Fibroblast of villous mesenchyme (primary cell): ENCODE measurements around the gene SHROOM3. TPM values are rescaled to one million over a fixed set of nuclear protein-coding genes. Genes with fewer than 3 reads are reported as not detected.

Experiments
- DNase-seq: peaks from one replicate; pipeline ENCODE4 v3.0.0-alpha.2; 2010; ENCODE audit warnings: low read depth
- H3K4me3 ChIP-seq: 2 replicates; pipeline ENCODE4 v1.5.1; 2011; ENCODE audit warnings: low read depth, mild to moderate bottlenecking, low read length
- total RNA-seq: library from RNA; depleted of rRNA; stranded (reverse); fragments of >200 nt; gene quantifications from 2 replicates; pipeline ENCODE4 v1.2.3, GENCODE V29; 2012
- TF ChIP-seq, protein P1 (sequence below): IDR thresholded peaks from 2 replicates; pipeline ENCODE4 v1.5.1; 2012; ENCODE audit warnings: low read depth, mild to moderate bottlenecking, low read length; ENCODE audit not compliant: insufficient read depth

Gene SHROOM3
- total RNA-seq, 1 donor = 27.6 TPM

- DNase-seq = peak; percentile 86
- no peak overlapping the region for H3K4me3 ChIP-seq
- TF ChIP-seq, protein P1, sequence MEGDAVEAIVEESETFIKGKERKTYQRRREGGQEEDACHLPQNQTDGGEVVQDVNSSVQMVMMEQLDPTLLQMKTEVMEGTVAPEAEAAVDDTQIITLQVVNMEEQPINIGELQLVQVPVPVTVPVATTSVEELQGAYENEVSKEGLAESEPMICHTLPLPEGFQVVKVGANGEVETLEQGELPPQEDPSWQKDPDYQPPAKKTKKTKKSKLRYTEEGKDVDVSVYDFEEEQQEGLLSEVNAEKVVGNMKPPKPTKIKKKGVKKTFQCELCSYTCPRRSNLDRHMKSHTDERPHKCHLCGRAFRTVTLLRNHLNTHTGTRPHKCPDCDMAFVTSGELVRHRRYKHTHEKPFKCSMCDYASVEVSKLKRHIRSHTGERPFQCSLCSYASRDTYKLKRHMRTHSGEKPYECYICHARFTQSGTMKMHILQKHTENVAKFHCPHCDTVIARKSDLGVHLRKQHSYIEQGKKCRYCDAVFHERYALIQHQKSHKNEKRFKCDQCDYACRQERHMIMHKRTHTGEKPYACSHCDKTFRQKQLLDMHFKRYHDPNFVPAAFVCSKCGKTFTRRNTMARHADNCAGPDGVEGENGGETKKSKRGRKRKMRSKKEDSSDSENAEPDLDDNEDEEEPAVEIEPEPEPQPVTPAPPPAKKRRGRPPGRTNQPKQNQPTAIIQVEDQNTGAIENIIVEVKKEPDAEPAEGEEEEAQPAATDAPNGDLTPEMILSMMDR = no peak
These were observed 330.6 kb downstream of the SHROOM3 start for GRCh38 chr4:76765473-76766183.

DNA sequence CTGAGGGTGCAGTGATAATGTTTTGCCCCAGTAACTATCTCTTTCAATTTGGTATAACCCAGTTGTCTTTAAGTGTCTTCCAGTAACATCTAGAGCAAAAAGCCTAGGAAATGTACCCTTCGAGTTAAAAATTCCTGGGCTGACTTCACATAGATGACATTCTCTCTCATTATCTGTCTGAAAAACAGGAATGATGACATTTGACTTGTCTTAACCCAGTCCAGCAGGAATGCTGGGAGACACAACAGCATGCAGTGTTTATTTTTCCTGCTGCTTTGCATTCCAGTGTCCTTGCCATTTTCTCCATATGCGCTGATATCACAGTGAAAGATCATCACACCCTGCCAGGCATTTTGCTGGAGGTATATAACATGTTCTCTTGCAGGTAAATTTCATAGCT, 333.0 kb downstream of the SHROOM3 start:
- H3K4me3 ChIP-seq = no peak overlapping the region
- peak; percentile 77 for DNase-seq
- TF ChIP-seq, protein P1 = no peak

- DNase-seq = peak; percentile 83
- TF ChIP-seq, protein P1 = no peak
- no peak overlapping the region for H3K4me3 ChIP-seq
These were observed 337.6 kb downstream of the SHROOM3 start for GRCh38 chr4:76772498-76773106.

GRCh38 chr4:76773766-76774165, 338.7 kb downstream of the SHROOM3 start:
- TF ChIP-seq, protein P1 = no peak
- H3K4me3 ChIP-seq = no peak overlapping the region
- no peak for DNase-seq

GRCh38 chr4:76779740-76780459, 344.9 kb downstream of the SHROOM3 start:
- TF ChIP-seq, protein P1 = no peak
- H3K4me3 ChIP-seq = no peak overlapping the region
- peak; percentile 73 for DNase-seq

DNA sequence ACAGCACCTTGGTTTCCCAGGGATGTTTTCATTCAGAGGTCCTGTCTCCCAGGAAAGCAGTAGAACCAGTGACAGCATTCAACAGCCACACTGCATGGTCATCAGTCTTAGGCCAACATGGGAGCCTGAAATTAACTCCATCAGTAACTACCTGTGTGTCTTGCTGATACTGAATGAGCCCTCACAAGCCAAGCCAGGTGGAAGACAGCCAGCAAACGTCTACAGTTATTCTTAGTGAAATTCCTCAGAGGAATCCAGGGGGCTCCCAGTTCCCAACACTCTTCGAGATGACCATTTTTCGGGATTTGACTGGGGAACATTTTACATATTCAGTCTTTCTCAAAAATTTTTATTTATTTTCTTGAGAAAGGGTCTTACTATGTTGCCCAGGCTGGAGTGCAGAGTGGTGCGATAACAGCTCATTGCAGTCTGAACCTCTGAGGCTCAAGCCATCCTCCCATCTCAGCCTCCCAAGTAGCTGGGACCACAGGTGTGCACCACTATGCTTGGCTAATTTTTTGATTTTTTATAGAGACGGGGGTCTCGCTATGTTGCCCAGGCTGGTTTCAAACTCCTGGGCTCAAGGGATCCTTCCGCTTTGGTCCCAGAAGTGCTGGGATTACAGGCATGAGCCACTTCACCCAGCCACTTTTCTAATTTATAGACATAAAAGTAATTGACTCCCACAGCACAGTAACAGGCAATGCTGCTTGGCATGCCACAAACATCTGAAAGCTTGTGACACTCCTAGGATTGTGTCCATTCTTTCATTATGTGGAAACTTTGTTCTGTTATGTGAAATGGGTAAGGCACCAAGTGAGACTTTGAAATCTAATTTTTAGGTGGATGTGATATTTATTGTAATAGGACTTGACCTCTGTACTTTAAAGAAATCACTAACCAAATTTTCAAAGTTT, 346.0 kb downstream of the SHROOM3 start:
- DNase-seq = peak; percentile 51
- no peak overlapping the region for H3K4me3 ChIP-seq
- TF ChIP-seq, protein P1 = no peak
